ENCODE measurements around the gene HAGHL. TPM values are rescaled to one million over a fixed set of nuclear protein-coding genes. Genes with fewer than 3 reads are reported as not detected.

HAGHL gene
- total RNA-seq, 6 experiments from 2014 or later, result 0.83 to 2.5 (median 1.3) TPM

DNA sequence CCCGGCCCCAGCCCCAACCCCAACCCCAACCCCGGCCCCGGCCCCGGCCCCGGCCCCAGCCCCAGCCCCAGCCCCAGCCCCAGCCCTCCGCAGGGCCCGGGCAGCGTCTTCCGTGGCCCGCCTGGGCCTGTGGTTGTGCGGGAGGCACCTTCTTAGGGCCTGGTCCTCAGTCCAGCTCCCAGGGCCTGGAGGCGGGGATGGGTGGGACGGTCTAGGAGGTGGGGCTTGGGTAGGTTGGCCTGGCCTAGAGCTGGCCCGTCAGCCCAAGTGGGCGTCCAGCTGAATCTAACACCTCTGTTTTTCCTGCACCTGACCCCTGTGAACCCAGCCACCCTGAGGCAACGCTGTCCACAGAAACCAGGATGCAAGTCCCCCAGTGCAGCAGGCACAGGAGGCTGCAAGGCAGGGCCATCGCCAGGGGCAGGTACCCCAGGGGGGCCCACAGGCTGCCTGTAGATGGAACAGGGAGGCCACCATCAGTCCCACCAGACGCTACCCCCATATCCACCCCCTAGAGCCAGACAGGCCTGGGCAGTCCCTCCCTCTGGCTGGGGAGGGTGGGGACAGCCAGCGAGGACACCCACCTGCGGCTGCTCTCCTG lies 42.4 kb downstream of the HAGHL start:
- no peaks in the 10 kb centered on the region for H3K27me3 ChIP-seq
- intact Hi-C loops (cut with DNase I), result no loop called here

DNA sequence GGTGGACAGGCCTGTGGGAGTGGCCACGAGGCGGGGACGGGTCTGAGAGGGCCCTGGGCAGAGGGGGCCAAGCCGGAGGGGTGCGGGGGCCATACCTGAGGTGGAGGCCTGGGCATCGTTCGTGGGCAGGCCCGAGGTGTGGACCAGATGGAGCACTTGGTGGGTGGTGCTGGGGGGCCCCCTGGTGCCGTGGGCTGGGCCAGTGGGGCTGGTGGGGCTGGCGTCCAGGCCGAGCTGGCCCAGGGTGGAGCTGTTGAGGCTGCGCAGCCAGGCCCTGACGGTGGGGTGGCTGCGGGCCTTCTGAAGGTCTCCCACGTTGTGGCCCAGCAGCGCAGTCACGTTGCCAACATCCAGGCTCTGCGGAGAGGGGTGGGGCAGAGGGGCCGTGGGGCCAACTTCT lies 43.0 kb downstream of the HAGHL start:
- ATAC-seq (no peak), DNase-seq (peak in 1 of 3 donors; percentile 13)
- H3K36me3 ChIP-seq, result no peaks in the 10 kb centered on the region
- intact Hi-C loops (cut with DNase I), result no loop called here
- no peak overlapping the region for H3K27ac ChIP-seq
- TF ChIP-seq, protein P1, sequence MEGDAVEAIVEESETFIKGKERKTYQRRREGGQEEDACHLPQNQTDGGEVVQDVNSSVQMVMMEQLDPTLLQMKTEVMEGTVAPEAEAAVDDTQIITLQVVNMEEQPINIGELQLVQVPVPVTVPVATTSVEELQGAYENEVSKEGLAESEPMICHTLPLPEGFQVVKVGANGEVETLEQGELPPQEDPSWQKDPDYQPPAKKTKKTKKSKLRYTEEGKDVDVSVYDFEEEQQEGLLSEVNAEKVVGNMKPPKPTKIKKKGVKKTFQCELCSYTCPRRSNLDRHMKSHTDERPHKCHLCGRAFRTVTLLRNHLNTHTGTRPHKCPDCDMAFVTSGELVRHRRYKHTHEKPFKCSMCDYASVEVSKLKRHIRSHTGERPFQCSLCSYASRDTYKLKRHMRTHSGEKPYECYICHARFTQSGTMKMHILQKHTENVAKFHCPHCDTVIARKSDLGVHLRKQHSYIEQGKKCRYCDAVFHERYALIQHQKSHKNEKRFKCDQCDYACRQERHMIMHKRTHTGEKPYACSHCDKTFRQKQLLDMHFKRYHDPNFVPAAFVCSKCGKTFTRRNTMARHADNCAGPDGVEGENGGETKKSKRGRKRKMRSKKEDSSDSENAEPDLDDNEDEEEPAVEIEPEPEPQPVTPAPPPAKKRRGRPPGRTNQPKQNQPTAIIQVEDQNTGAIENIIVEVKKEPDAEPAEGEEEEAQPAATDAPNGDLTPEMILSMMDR (IDR thresholded peaks at IDR 0.05), result no peak
- 60% methylated on average over 1 of the region's 19 CpGs for WGBS (ENCODE audit: insufficient coverage, low coverage, low lambda C conversion rate, missing lambda C conversion rate)
- H3K9me3 ChIP-seq, result no peaks in the 10 kb centered on the region
- no peak overlapping the region for H3K4me3 ChIP-seq
- H3K27me3 ChIP-seq, result no peaks in the 10 kb centered on the region
- H3K4me1 ChIP-seq, result no peaks in the 10 kb centered on the region

More for the DNA sequence above, 42.4 kb downstream of the HAGHL start:
- DNase-seq (no peak), ATAC-seq (no peak)
- no peaks in the 10 kb centered on the region for H3K36me3 ChIP-seq
- H3K27ac ChIP-seq, result no peak overlapping the region
- no peaks in the 10 kb centered on the region for H3K9me3 ChIP-seq
- H3K4me3 ChIP-seq, result no peak overlapping the region
- TF ChIP-seq, protein P1 (IDR thresholded peaks at IDR 0.05), result no peak
- no peak for TF ChIP-seq POLR2A (IDR thresholded peaks at IDR 0.05)
- WGBS (ENCODE audit: insufficient coverage, low coverage, low lambda C conversion rate, missing lambda C conversion rate), result 57% methylated on average over 5 of the region's 20 CpGs
- H3K4me1 ChIP-seq, result no peaks in the 10 kb centered on the region

DNA sequence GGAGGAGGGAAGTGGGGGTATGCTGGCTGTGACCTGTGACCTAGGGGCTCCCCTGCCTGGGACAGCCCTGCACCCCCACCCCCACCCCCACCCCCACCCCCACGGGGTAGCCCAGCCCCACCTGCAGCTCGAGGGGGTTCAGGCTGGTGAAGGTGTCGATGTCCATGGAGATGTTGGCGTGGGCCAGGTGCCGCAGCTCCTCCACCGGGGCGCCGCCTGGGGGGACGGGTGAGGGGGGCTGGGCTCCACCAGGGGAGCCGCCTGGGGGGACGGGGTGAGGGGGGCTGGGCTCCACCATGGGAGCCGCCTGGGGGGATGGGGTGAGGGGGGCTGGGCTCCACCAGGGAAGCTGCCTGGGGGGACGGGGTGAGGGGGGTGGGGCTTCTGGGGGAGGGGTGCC lies 43.5 kb downstream of the HAGHL start:
- intact Hi-C loops (cut with DNase I), result no loop called here
- ATAC-seq (no peak), DNase-seq (no peak)
- TF ChIP-seq, protein P1 (IDR thresholded peaks at IDR 0.05), result no peak
- no peak for TF ChIP-seq POLR2A (IDR thresholded peaks at IDR 0.05)
- H3K36me3 ChIP-seq, result no peaks in the 10 kb centered on the region
- H3K27ac ChIP-seq, result no peak overlapping the region
- no peak overlapping the region for H3K4me3 ChIP-seq
- no peaks in the 10 kb centered on the region for H3K27me3 ChIP-seq
- H3K9me3 ChIP-seq, result no peaks in the 10 kb centered on the region
- WGBS (ENCODE audit: insufficient coverage, low coverage, low lambda C conversion rate, missing lambda C conversion rate), result 40% methylated on average over 1 of the region's 13 CpGs
- H3K4me1 ChIP-seq, result no peaks in the 10 kb centered on the region

DNA sequence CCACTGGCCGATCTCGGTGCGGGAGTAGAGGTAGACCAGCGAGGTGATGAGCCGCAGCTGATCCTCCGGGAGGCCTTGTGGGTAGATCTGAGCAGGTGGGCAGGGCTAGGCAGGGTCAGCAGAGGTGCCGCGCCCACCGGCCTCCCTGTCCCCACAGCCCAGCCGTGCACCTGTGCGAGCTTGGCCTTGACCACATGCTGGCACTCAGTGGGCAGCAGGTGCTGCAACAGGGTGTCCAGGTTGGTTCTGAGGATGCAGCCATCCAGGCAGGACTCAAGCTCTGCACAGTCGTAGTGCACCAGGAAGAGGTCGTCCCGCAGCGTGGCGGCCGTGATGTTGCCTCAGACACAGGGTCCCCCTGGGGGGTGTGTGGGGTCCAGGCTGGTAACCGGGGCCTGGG lies 46.1 kb downstream of the HAGHL start:
- no peak for TF ChIP-seq POLR2A (IDR thresholded peaks at IDR 0.05)
- TF ChIP-seq, protein P1 (IDR thresholded peaks at IDR 0.05), result no peak
- Histone ChIP-seq H3K9me3 (no peaks in the 10 kb centered on the region), H3K4me1 (no peaks in the 10 kb centered on the region), H3K27me3 (no peaks in the 10 kb centered on the region), H3K36me3 (no peaks in the 10 kb centered on the region), H3K27ac (no peak overlapping the region), H3K4me3 (no peak overlapping the region)
- no peak for DNase-seq
- intact Hi-C loops (cut with DNase I), result no loop called here
- 83% methylated on average over 3 of the region's 18 CpGs for WGBS (ENCODE audit: insufficient coverage, low coverage, low lambda C conversion rate, missing lambda C conversion rate)
- no peak for ATAC-seq
